HepG2 (cell line): ENCODE measurements around the gene TMEM256. TPM values are rescaled to one million over a fixed set of nuclear protein-coding genes. Genes with fewer than 3 reads are reported as not detected.

Experiments used
- ARID2 ChIP-seq: sonication (generic); formaldehyde crosslinking; IDR thresholded peaks from 2 replicates; pipeline ENCODE4 v1.8.1; 2022; ENCODE audit warnings: mild to moderate bottlenecking, missing genetic modification reagents, borderline replicate concordance
- ARNT ChIP-seq: fragments of 450-650 bp; IDR thresholded peaks from 2 replicates; pipeline ENCODE4 v1.6.1; 2017
- DNMT3B ChIP-seq: conservative IDR thresholded peaks from 2 replicates; pipeline ENCODE4 v1.6.1; 2016; ENCODE audit warnings: missing biosample characterization, control low read depth
- HBP1 ChIP-seq: IDR thresholded peaks from 2 replicates; pipeline ENCODE4 v1.6.1; 2016; ENCODE audit warnings: low read depth, control low read depth
- HINFP ChIP-seq: sonication (generic); formaldehyde crosslinking; IDR thresholded peaks from 2 replicates; pipeline ENCODE4 v1.4.0; 2020; ENCODE audit warnings: low read depth, mild to moderate bottlenecking, missing genetic modification reagents
- HNRNPK ChIP-seq: fragments of 200-400 bp; formaldehyde crosslinking; IDR thresholded peaks from 2 replicates; pipeline ENCODE4 v1.6.1; 2018; ENCODE audit warnings: low read length, low read depth, moderate library complexity, mild to moderate bottlenecking; ENCODE audit not compliant: poor library complexity, severe bottlenecking
- KDM2A ChIP-seq: sonication (generic); formaldehyde crosslinking; IDR thresholded peaks from 2 replicates; pipeline ENCODE4 v1.4.0; 2020; ENCODE audit warnings: low read depth, missing genetic modification reagents, borderline replicate concordance
- KLF13 ChIP-seq: sonication (generic); formaldehyde crosslinking; IDR thresholded peaks from 2 replicates; pipeline ENCODE4 v1.4.0; 2020; ENCODE audit warnings: mild to moderate bottlenecking, missing genetic modification reagents
- MZF1 ChIP-seq: sonication (generic); formaldehyde crosslinking; IDR thresholded peaks from 2 replicates; pipeline ENCODE4 v1.8.1; 2023; ENCODE audit warnings: mild to moderate bottlenecking, missing genetic modification reagents, borderline replicate concordance
- NFYB ChIP-seq: sonication (generic); formaldehyde crosslinking; IDR thresholded peaks from 2 replicates; pipeline ENCODE4 v1.4.0; 2020; ENCODE audit warnings: missing genetic modification reagents
- NPAS2 ChIP-seq: sonication (generic); formaldehyde crosslinking; IDR thresholded peaks from 2 replicates; pipeline ENCODE4 v1.8.0; 2022; ENCODE audit warnings: mild to moderate bottlenecking, missing genetic modification reagents, borderline replicate concordance
- PLRG1 ChIP-seq: fragments of 450-650 bp; conservative IDR thresholded peaks from 2 replicates; pipeline ENCODE4 v1.6.1; 2016
- PRPF4 ChIP-seq: fragments of 200-400 bp; formaldehyde crosslinking; IDR thresholded peaks from 2 replicates; pipeline ENCODE4 v1.6.1; 2016; ENCODE audit warnings: low read length, low read depth; ENCODE audit not compliant: poor library complexity, severe bottlenecking
- SSRP1 ChIP-seq: IDR thresholded peaks from 2 replicates; pipeline ENCODE4 v1.6.1; 2016; ENCODE audit warnings: control low read depth
- ZBTB42 ChIP-seq: sonication (generic); formaldehyde crosslinking; IDR thresholded peaks from 2 replicates; pipeline ENCODE4 v1.5.0; 2020; ENCODE audit warnings: mild to moderate bottlenecking, missing genetic modification reagents
- ZFP91 ChIP-seq: sonication (generic); formaldehyde crosslinking; IDR thresholded peaks from 2 replicates; pipeline ENCODE4 v1.9.0; 2022; ENCODE audit warnings: missing genetic modification reagents, mild to moderate bottlenecking, borderline replicate concordance
- ZNF207 ChIP-seq: fragments of 450-650 bp; IDR thresholded peaks from 2 replicates; pipeline ENCODE4 v1.6.1; 2016; ENCODE audit warnings: antibody characterized with exemption, borderline replicate concordance
- ZNF230 ChIP-seq: sonication (generic); formaldehyde crosslinking; IDR thresholded peaks from 2 replicates; pipeline ENCODE4 v1.4.0; 2020; ENCODE audit warnings: mild to moderate bottlenecking, missing genetic modification reagents
- ZNF235 ChIP-seq: sonication (generic); formaldehyde crosslinking; IDR thresholded peaks from 2 replicates; pipeline ENCODE4 v1.8.1; 2023; ENCODE audit warnings: mild to moderate bottlenecking, missing genetic modification reagents, borderline replicate concordance
- ZNF282 ChIP-seq: fragments of 450-650 bp; IDR thresholded peaks from 2 replicates; pipeline ENCODE4 v1.6.1; 2018; ENCODE audit not compliant: partially characterized antibody
- ZNF34 ChIP-seq: sonication (generic); formaldehyde crosslinking; IDR thresholded peaks from 2 replicates; pipeline ENCODE4 v1.4.0; 2020; ENCODE audit warnings: mild to moderate bottlenecking, missing genetic modification reagents, borderline replicate concordance
- ZNF616 ChIP-seq: sonication (generic); formaldehyde crosslinking; IDR thresholded peaks from 2 replicates; pipeline ENCODE4 v1.5.0; 2020; ENCODE audit warnings: low read depth, mild to moderate bottlenecking, missing genetic modification reagents
- ZNF713 ChIP-seq: sonication (generic); formaldehyde crosslinking; IDR thresholded peaks from 2 replicates; pipeline ENCODE4 v1.4.0; 2020; ENCODE audit warnings: mild to moderate bottlenecking, missing genetic modification reagents
- ZNF720 ChIP-seq: sonication (generic); formaldehyde crosslinking; IDR thresholded peaks from 2 replicates; pipeline ENCODE4 v1.4.0; 2020; ENCODE audit warnings: missing genetic modification reagents
- ZNF775 ChIP-seq: sonication (generic); formaldehyde crosslinking; IDR thresholded peaks from 2 replicates; pipeline ENCODE4 v1.4.0; 2020; ENCODE audit warnings: missing genetic modification reagents, mild to moderate bottlenecking, moderate library complexity, borderline replicate concordance
- polyA plus RNA-seq, 8 experiments: library from polyadenylated mRNA; depleted of rRNA in 3 of 8; stranded (reverse) in 7 of 8; unstranded in 1 of 8; fragments of >200 nt; fragmentation: Illumina TruSeq in 4 of 8; extraction: Trizol in 4 of 8; gene quantifications; 2 replicates each; pipeline versions ENCODE4 v1.2.1 to v1.2.3, GENCODE V29; 2011 to 2016; ENCODE audit warnings: low read depth in 4 of 8, missing spikeins in 1 of 8, mixed read lengths in 1 of 8; ENCODE audit not compliant: insufficient read depth in 1 of 8
- total RNA-seq, 5 experiments: library from RNA; depleted of rRNA; stranded (reverse); fragments of >200 nt; fragmentation: Illumina TruSeq; extraction: Trizol; gene quantifications; 2 replicates each; pipeline ENCODE4 v1.2.3, GENCODE V29; 2016; ENCODE audit warnings: low read depth in 1 of 5

The TMEM256 gene
- total and polyA plus RNA-seq, 2 of the 13 experiments (the other 11 are each of a cell fraction or from before 2014, with no cell fraction given): 231 to 252 TPM

- TF ChIP-seq ZFP91 (CRISPR knock-in tag) (peak; percentile 85; the same call in 1 of the 2 replicates), PLRG1 (no peak), PRPF4 (no peak), ZNF207 (no peak), ZNF34 (CRISPR knock-in tag) (0 out of 2 replicates have a peak, but pooled peaks have one; percentile 53), HBP1 (CRISPR knock-in tag) (peak; percentile 22; the same call in 1 of the 2 replicates), ZBTB42 (CRISPR knock-in tag) (no peak), SSRP1 (CRISPR knock-in tag) (no peak), ZNF235 (CRISPR knock-in tag) (0 out of 2 replicates have a peak, but pooled peaks have one; percentile 53), KLF13 (CRISPR knock-in tag) (no peak), HINFP (peak; percentile 69; the same call in 1 of the 2 replicates), MZF1 (CRISPR knock-in tag) (no peak), KDM2A (CRISPR knock-in tag) (peak; percentile 78), ZNF230 (CRISPR knock-in tag) (no peak; the same call in 1 of the 2 replicates), ZNF282 (no peak), ARNT (no peak), NPAS2 (CRISPR knock-in tag) (no peak), NFYB (no peak; the same call in 1 of the 2 replicates), ZNF713 (CRISPR knock-in tag) (no peak), HNRNPK (peak; percentile 16), ZNF616 (CRISPR knock-in tag) (no peak), ZNF720 (no peak), ZNF775 (CRISPR knock-in tag) (no peak), ARID2 (CRISPR knock-in tag) (no peak), DNMT3B (peak; percentile 79; the same call in 1 of the 2 replicates)
These were observed 41.1 kb upstream of the TMEM256 start, which contains the start of gene CHRNB1 (continued) for GRCh38 chr17:7444682-7445618.
